K562 (cell line): ENCODE data around the gene CCDC27.

ENCODE experiments used
- DACH1 ChIP-seq: fragments of 450-650 bp; IDR thresholded peaks from 2 replicates; pipeline ENCODE4 v1.6.1; 2018; ENCODE audit not compliant: partially characterized antibody
- GATA2 ChIP-seq: sonication (generic); formaldehyde crosslinking; IDR thresholded peaks from 2 replicates; pipeline ENCODE4 v1.4.0; 2020; ENCODE audit warnings: mild to moderate bottlenecking, missing genetic modification reagents
- KDM1A ChIP-seq, 2 experiments: fragments of 450-650 bp; IDR thresholded peaks; 2 replicates each; pipeline ENCODE4 v1.6.1; 2016; ENCODE audit warnings: mild to moderate bottlenecking in 2 of 2
- MXI1 ChIP-seq: IDR thresholded peaks from 2 replicates; pipeline ENCODE4 v1.6.1; 2011; ENCODE audit warnings: low read depth, mild to moderate bottlenecking, improper control_type of control experiment, low read length
- NONO ChIP-seq, 2 experiments: fragments of 200-400 bp in 1 of 2; fragments of 450-650 bp in 1 of 2; formaldehyde crosslinking in 1 of 2; IDR thresholded peaks; 2 replicates each; pipeline ENCODE4 v1.6.1; 2017; ENCODE audit warnings: low read depth in 2 of 2, mild to moderate bottlenecking in 2 of 2, moderate library complexity in 2 of 2, low read length in 1 of 2
- ZNF780A ChIP-seq: fragments of 250-450 bp; sonication (Bioruptor Pico); IDR thresholded peaks from 2 replicates; pipeline ENCODE4 v1.5.0; 2021; ENCODE audit warnings: mild to moderate bottlenecking
- TF ChIP-seq, protein P1 (sequence below): fragments of 450-650 bp; IDR thresholded peaks from one replicate; pipeline ENCODE4 v1.6.1; 2018; ENCODE audit warnings: mild to moderate bottlenecking, moderate library complexity; ENCODE audit not compliant: partially characterized antibody
- TF ChIP-seq, protein P2 (sequence below), 3 experiments: IDR thresholded peaks in 2 of 3; conservative IDR thresholded peaks in 1 of 3; 2 replicates each; pipeline ENCODE4 v1.5.1; 2011 to 2012; ENCODE audit warnings: low read length in 3 of 3, mild to moderate bottlenecking in 3 of 3, control low read depth in 2 of 3, improper control_type of control experiment in 1 of 3, inconsistent platforms in 1 of 3, low read depth in 1 of 3, mixed read lengths in 1 of 3, moderate library complexity in 1 of 3; ENCODE audit not compliant: insufficient read depth in 2 of 3
- TF ChIP-seq, protein P3 (sequence below), 2 experiments: fragments of 450-650 bp; formaldehyde crosslinking in 1 of 2; IDR thresholded peaks; 2 replicates each; pipeline versions ENCODE4 v1.4.0 to v1.6.1; 2014 to 2020; ENCODE audit warnings: mild to moderate bottlenecking in 2 of 2, borderline replicate concordance in 1 of 2, low read depth in 1 of 2

DNA sequence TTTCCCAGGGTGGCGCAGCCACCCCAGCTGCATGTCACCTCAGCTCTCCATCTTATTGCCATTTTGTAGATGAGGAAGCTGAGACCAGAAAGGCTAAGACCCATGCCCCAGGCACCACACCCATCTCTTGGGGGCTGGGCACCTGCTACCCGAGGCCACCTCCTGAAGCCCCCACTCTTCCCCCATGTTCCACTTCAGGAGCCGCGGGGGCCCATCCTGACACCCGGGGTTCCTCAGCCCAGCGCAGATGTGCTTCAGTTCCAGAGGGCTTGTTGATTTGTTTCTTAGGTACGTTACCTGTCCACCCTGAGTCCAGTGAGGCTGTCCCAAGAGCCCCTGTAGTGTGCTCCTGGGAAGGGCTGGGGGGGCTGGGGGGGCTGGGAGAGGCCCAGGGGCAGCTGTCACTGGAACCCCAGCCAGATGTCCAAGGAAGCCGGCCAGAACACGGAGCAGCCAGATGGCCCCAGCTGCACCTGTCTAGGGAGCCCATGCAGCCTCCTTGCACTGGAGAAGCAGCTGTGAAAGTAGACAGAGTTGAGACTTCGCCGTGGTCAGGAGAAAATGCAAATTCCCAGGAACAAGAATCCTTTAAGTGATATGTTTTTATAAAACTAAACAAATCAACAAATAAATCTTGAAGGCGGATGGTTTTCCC, 17.1 kb upstream of the CCDC27 start:
- TF ChIP-seq, protein P1, sequence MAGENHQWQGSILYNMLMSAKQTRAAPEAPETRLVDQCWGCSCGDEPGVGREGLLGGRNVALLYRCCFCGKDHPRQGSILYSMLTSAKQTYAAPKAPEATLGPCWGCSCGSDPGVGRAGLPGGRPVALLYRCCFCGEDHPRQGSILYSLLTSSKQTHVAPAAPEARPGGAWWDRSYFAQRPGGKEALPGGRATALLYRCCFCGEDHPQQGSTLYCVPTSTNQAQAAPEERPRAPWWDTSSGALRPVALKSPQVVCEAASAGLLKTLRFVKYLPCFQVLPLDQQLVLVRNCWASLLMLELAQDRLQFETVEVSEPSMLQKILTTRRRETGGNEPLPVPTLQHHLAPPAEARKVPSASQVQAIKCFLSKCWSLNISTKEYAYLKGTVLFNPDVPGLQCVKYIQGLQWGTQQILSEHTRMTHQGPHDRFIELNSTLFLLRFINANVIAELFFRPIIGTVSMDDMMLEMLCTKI, result no peak
- TF ChIP-seq KDM1A (IDR thresholded peaks at IDR 0.05) (no peak), ZNF780A (CRISPR knock-in tag) (no peak), MXI1 (no peak), NONO (IDR thresholded peaks at IDR 0.05; ENCODE audit: low read depth in 2 of 2, low read length in 1 of 2) (no peak), GATA2 (CRISPR knock-in tag) (no peak), DACH1 (no peak)
- TF ChIP-seq, protein P2, sequence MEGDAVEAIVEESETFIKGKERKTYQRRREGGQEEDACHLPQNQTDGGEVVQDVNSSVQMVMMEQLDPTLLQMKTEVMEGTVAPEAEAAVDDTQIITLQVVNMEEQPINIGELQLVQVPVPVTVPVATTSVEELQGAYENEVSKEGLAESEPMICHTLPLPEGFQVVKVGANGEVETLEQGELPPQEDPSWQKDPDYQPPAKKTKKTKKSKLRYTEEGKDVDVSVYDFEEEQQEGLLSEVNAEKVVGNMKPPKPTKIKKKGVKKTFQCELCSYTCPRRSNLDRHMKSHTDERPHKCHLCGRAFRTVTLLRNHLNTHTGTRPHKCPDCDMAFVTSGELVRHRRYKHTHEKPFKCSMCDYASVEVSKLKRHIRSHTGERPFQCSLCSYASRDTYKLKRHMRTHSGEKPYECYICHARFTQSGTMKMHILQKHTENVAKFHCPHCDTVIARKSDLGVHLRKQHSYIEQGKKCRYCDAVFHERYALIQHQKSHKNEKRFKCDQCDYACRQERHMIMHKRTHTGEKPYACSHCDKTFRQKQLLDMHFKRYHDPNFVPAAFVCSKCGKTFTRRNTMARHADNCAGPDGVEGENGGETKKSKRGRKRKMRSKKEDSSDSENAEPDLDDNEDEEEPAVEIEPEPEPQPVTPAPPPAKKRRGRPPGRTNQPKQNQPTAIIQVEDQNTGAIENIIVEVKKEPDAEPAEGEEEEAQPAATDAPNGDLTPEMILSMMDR (IDR thresholded peaks at IDR 0.05 in 2 of 3, conservative IDR thresholded peaks at IDR 0.05 in 1 of 3; ENCODE audit: insufficient read depth in 2 of 3, low read depth in 1 of 3, low read length in 3 of 3), result no peak
- TF ChIP-seq, protein P3, sequence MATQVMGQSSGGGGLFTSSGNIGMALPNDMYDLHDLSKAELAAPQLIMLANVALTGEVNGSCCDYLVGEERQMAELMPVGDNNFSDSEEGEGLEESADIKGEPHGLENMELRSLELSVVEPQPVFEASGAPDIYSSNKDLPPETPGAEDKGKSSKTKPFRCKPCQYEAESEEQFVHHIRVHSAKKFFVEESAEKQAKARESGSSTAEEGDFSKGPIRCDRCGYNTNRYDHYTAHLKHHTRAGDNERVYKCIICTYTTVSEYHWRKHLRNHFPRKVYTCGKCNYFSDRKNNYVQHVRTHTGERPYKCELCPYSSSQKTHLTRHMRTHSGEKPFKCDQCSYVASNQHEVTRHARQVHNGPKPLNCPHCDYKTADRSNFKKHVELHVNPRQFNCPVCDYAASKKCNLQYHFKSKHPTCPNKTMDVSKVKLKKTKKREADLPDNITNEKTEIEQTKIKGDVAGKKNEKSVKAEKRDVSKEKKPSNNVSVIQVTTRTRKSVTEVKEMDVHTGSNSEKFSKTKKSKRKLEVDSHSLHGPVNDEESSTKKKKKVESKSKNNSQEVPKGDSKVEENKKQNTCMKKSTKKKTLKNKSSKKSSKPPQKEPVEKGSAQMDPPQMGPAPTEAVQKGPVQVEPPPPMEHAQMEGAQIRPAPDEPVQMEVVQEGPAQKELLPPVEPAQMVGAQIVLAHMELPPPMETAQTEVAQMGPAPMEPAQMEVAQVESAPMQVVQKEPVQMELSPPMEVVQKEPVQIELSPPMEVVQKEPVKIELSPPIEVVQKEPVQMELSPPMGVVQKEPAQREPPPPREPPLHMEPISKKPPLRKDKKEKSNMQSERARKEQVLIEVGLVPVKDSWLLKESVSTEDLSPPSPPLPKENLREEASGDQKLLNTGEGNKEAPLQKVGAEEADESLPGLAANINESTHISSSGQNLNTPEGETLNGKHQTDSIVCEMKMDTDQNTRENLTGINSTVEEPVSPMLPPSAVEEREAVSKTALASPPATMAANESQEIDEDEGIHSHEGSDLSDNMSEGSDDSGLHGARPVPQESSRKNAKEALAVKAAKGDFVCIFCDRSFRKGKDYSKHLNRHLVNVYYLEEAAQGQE (IDR thresholded peaks at IDR 0.05; ENCODE audit: borderline replicate concordance), result no peak
- TF ChIP-seq, protein P3 (CRISPR knock-in tag; IDR thresholded peaks at IDR 0.05; ENCODE audit: low read depth), result no peak
